K562 (cell line): ENCODE data around the gene SLC16A10. TPM values are rescaled to one million over a fixed set of nuclear protein-coding genes. Genes with fewer than 3 reads are reported as not detected.
A peak's percentile ranks its signal among the peaks of the same experiment; 100 is the strongest.

ENCODE experiments used
- ATAC-seq: fragments of 200-7000 bp; cut with Tn5 transposase; 3 replicates; pipeline ENCODE4 v1.9.1; 2020; ENCODE audit warnings: moderate library complexity
- BruUV-seq: library from RNA; stranded (reverse); fragments of 400-500 nt; replicated peaks from 2 replicates; lab custom pipeline; 2021; lab: Mats Ljungman, UMichigan
- CTCF ChIA-PET: fragments of 300-600 bp; formaldehyde crosslinking; extraction: SDS; loops from one replicate; lab custom pipeline; 2021; ENCODE audit warnings: low intra/inter-chr PET ratio; lab: Yijun Ruan, JAX
- POLR2A ChIA-PET: fragments of 300-600, 350-650 bp; sonication (Branson Sonifier 250); formaldehyde crosslinking; extraction: SDS; loops from one replicate; lab custom pipeline; 2021; ENCODE audit warnings: antibody characterized with exemption, inconsistent platforms; lab: Yijun Ruan, JAX
- DNase-seq, 4 experiments: peaks; one replicate each; pipeline versions ENCODE4 v3.0.0 to v3.0.0-alpha.2; 2011 to 2018; ENCODE audit warnings: low spot score in 3 of 4, mixed read lengths in 3 of 4; ENCODE audit errors: extremely low read depth in 1 of 4
- FAIRE-seq: peaks from 2 replicates; lab custom pipeline; 2011; peaks lifted over from hg19 to GRCh38; lab: Jason Lieb, UNC
- H2AFZ ChIP-seq: 2 replicates; pipeline ENCODE4 v1.6.0; 2011; ENCODE audit warnings: low read depth, low read length, control low read depth, inconsistent platforms
- H3K27ac ChIP-seq: fragments of 200-600 bp; 3 replicates; pipeline ENCODE4 v1.8.0; 2011; ENCODE audit warnings: low read depth, mild to moderate bottlenecking, control low read depth, inconsistent platforms, low read length, moderate library complexity, mixed read lengths; ENCODE audit errors: extremely low read depth
- H3K27me3 ChIP-seq, 2 experiments: fragments of 300-600 bp in 1 of 2; 2 replicates in 1 of 2; 3 replicates in 1 of 2; pipeline versions ENCODE4 v1.6.0 to v1.8.0; 2011; ENCODE audit warnings: inconsistent platforms in 2 of 2, low read length in 2 of 2, mild to moderate bottlenecking in 1 of 2, mixed read lengths in 1 of 2, moderate library complexity in 1 of 2; ENCODE audit not compliant: control insufficient read depth in 2 of 2, insufficient read depth in 2 of 2
- H3K36me3 ChIP-seq: fragments of 300-600 bp; 3 replicates; pipeline ENCODE4 v1.8.0; 2011; ENCODE audit warnings: mild to moderate bottlenecking, low read length, inconsistent platforms; ENCODE audit not compliant: control insufficient read depth, insufficient read depth
- H3K4me1 ChIP-seq, 2 experiments: fragments of 200-600 bp in 1 of 2; replicated peaks in 1 of 2; 2 replicates in 1 of 2; 3 replicates in 1 of 2; pipeline versions ENCODE4 v1.5.1 to v1.8.0; 2011; ENCODE audit warnings: inconsistent platforms in 2 of 2, low read length in 2 of 2, mild to moderate bottlenecking in 1 of 2, mixed read lengths in 1 of 2, moderate library complexity in 1 of 2; ENCODE audit not compliant: control insufficient read depth in 2 of 2, insufficient read depth in 2 of 2
- H3K4me2 ChIP-seq: 2 replicates; pipeline ENCODE4 v1.6.1; 2011; ENCODE audit warnings: low read length, control low read depth, inconsistent platforms, mixed read lengths; ENCODE audit not compliant: insufficient read depth
- H3K4me3 ChIP-seq: fragments of 200-600 bp; sonication (generic), shearing (Covaris generic); 2 replicates; pipeline ENCODE4 v1.5.1; 2016; ENCODE audit warnings: control low read depth, inconsistent platforms
- H3K79me2 ChIP-seq: fragments of 200-600 bp; 3 replicates; pipeline ENCODE4 v1.8.0; 2011; ENCODE audit warnings: low read length, inconsistent platforms; ENCODE audit not compliant: control insufficient read depth, insufficient read depth
- H3K9ac ChIP-seq, 2 experiments: 2 replicates each; pipeline versions ENCODE4 v1.6.0 to v1.6.1; 2011; ENCODE audit warnings: low read depth in 2 of 2, low read length in 2 of 2, control low read depth in 1 of 2, inconsistent platforms in 1 of 2, mild to moderate bottlenecking in 1 of 2, mixed read lengths in 1 of 2; ENCODE audit not compliant: insufficient read depth in 1 of 2
- H3K9me1 ChIP-seq: one replicate; pipeline ENCODE4 v1.6.0; 2011; ENCODE audit warnings: inconsistent platforms, mild to moderate bottlenecking, low read length, moderate library complexity; ENCODE audit not compliant: control insufficient read depth, insufficient read depth
- H3K9me3 ChIP-seq: replicated peaks from 2 replicates; pipeline ENCODE4 v1.5.1; 2011; ENCODE audit warnings: low read depth, low read length, inconsistent platforms; ENCODE audit not compliant: control insufficient read depth, insufficient read depth
- H4K20me1 ChIP-seq: replicated peaks from 2 replicates; pipeline ENCODE4 v1.6.1; 2011; ENCODE audit warnings: low read length, inconsistent platforms, mixed read lengths; ENCODE audit not compliant: control insufficient read depth, insufficient read depth
- ATF4 ChIP-seq: fragments of 450-650 bp; formaldehyde crosslinking; IDR thresholded peaks from 2 replicates; pipeline ENCODE4 v1.4.0; 2022; ENCODE audit warnings: mild to moderate bottlenecking, moderate library complexity
- CHCHD3 ChIP-seq: fragments of 250-450 bp; sonication (Bioruptor Pico); IDR thresholded peaks from 2 replicates; pipeline ENCODE4 v2.1.2; 2022; ENCODE audit warnings: mild to moderate bottlenecking
- CREB1 ChIP-seq, 2 experiments: sonication (generic) in 1 of 2; formaldehyde crosslinking in 1 of 2; IDR thresholded peaks; 2 replicates each; pipeline versions ENCODE4 v1.6.1 to v1.8.0; 2012 to 2022; ENCODE audit warnings: inconsistent platforms in 1 of 2, mild to moderate bottlenecking in 1 of 2, missing genetic modification reagents in 1 of 2, moderate library complexity in 1 of 2
- CREB3 ChIP-seq: fragments of 450-650 bp; conservative IDR thresholded peaks from 2 replicates; pipeline ENCODE4 v1.6.1; 2016; ENCODE audit warnings: missing genetic modification characterization, low read depth, mild to moderate bottlenecking, missing compliant biosample characterization, moderate library complexity
- CSDE1 ChIP-seq, 2 experiments: fragments of 450-650 bp; IDR thresholded peaks; 2 replicates each; pipeline ENCODE4 v1.6.1; 2016; ENCODE audit warnings: mild to moderate bottlenecking in 1 of 2
- DDX20 ChIP-seq: fragments of 450-650 bp; IDR thresholded peaks from 2 replicates; pipeline ENCODE4 v1.6.1; 2016; ENCODE audit warnings: missing genetic modification characterization, low read depth, mild to moderate bottlenecking, missing compliant biosample characterization, moderate library complexity
- DMBX1 ChIP-seq: fragments of 250-450 bp; sonication (Bioruptor Pico); IDR thresholded peaks from 2 replicates; pipeline ENCODE4 v1.8.0; 2022; ENCODE audit warnings: inconsistent platforms, mild to moderate bottlenecking, moderate library complexity, borderline replicate concordance
- GTF2A2 ChIP-seq: IDR thresholded peaks from 2 replicates; pipeline ENCODE4 v1.6.1; 2016; ENCODE audit warnings: mild to moderate bottlenecking, missing genetic modification characterization, missing compliant biosample characterization
- HDAC1 ChIP-seq, 2 experiments: fragments of 450-650 bp; IDR thresholded peaks; 2 replicates each; pipeline ENCODE4 v1.6.1; 2016 to 2017; ENCODE audit warnings: inconsistent platforms in 1 of 2, mild to moderate bottlenecking in 1 of 2, moderate library complexity in 1 of 2
- KLF6 ChIP-seq: fragments of 250-450 bp; sonication (Bioruptor Pico); IDR thresholded peaks from 2 replicates; pipeline ENCODE4 v1.4.0; 2020; ENCODE audit warnings: mild to moderate bottlenecking, moderate library complexity, borderline replicate concordance
- MIER1 ChIP-seq: fragments of 450-650 bp; IDR thresholded peaks from 2 replicates; pipeline ENCODE4 v1.6.1; 2016; ENCODE audit warnings: antibody characterized with exemption, mild to moderate bottlenecking, low read depth
- PTTG1 ChIP-seq: fragments of 450-650 bp; IDR thresholded peaks from 2 replicates; pipeline ENCODE4 v1.6.1; 2016; ENCODE audit warnings: low read depth, mild to moderate bottlenecking, missing genetic modification characterization, missing compliant biosample characterization
- SNIP1 ChIP-seq: fragments of 450-650 bp; IDR thresholded peaks from 2 replicates; pipeline ENCODE4 v1.7.1; 2017; ENCODE audit warnings: low read depth, mild to moderate bottlenecking
- TEAD1 ChIP-seq, 2 experiments: fragments of 450-650 bp in 1 of 2; sonication (generic) in 1 of 2; formaldehyde crosslinking; IDR thresholded peaks; 2 replicates each; pipeline versions ENCODE4 v1.4.0 to v1.8.0; 2020 to 2022; ENCODE audit warnings: mild to moderate bottlenecking in 2 of 2, missing genetic modification reagents in 1 of 2
- TFAM ChIP-seq: fragments of 250-450 bp; sonication (Bioruptor Pico); conservative IDR thresholded peaks from 2 replicates; pipeline ENCODE4 v1.5.0; 2021; ENCODE audit warnings: mild to moderate bottlenecking, moderate library complexity
- ZNF197 ChIP-seq: fragments of 200-800 bp; sonication (Bioruptor generic); IDR thresholded peaks from 2 replicates; pipeline ENCODE4 v1.6.1; 2016; ENCODE audit warnings: low read depth, missing genetic modification characterization, missing compliant biosample characterization
- ZNF239 ChIP-seq: fragments of 250-450 bp; sonication (Bioruptor Pico); IDR thresholded peaks from 2 replicates; pipeline ENCODE4 v1.4.0; 2020; ENCODE audit warnings: mild to moderate bottlenecking
- ZNF639 ChIP-seq, 2 experiments: fragments of 200-800 bp in 1 of 2; sonication (Bioruptor generic) in 1 of 2; sonication (generic) in 1 of 2; formaldehyde crosslinking in 1 of 2; IDR thresholded peaks in 1 of 2; conservative IDR thresholded peaks in 1 of 2; 2 replicates each; pipeline versions ENCODE4 v1.5.0 to v1.6.1; 2016 to 2020; ENCODE audit warnings: missing compliant biosample characterization in 1 of 2, missing genetic modification characterization in 1 of 2, missing genetic modification reagents in 1 of 2
- ZNF766 ChIP-seq: fragments of 200-800 bp; sonication (Bioruptor generic); conservative IDR thresholded peaks from 2 replicates; pipeline ENCODE4 v1.6.1; 2016; ENCODE audit warnings: missing genetic modification characterization, missing compliant biosample characterization
- ZSCAN29 ChIP-seq: fragments of 450-650 bp; IDR thresholded peaks from 2 replicates; pipeline ENCODE4 v1.6.1; 2017
- WGBS: fragments of 100-300 bp; shearing (Covaris generic); methylation state at CpG from one replicate; pipeline ENCODE4 v1.1.6; 2016; ENCODE audit warnings: low coverage, mixed read lengths; ENCODE audit not compliant: insufficient coverage; ENCODE audit errors: missing lambda C conversion rate; 5-methylcytosine and 5-hydroxymethylcytosine counted together
- in situ Hi-C: fragments of 300-500 bp; cut with MboI; formaldehyde crosslinking; loops from 4 replicates; pipeline ENCODE4 v1.15.0; 2018; ENCODE audit warnings: inconsistent platforms, mixed read lengths
- intact Hi-C: fragments of 100-400 bp; cut with micrococcal nuclease; formaldehyde crosslinking; loops from 2 replicates; pipeline ENCODE4 v1.14.2; 2022
- polyA plus RNA-seq, 8 experiments: library from polyadenylated mRNA; depleted of rRNA in 4 of 8; stranded (reverse) in 5 of 8; unstranded in 3 of 8; fragments of >200 nt; fragmentation: Nextera tagmentation in 2 of 8; fragmentation: Illumina TruSeq in 1 of 8; extraction: Ambion mirVana in 2 of 8; extraction: Trizol in 1 of 8; gene quantifications; 2 replicates each; pipeline versions ENCODE4 v1.2.1 to v1.2.3, GENCODE V29; 2011 to 2014; ENCODE audit warnings: inconsistent platforms in 1 of 8, missing spikeins in 1 of 8
- total RNA-seq, 7 experiments: library from RNA; depleted of rRNA in 6 of 7; stranded (reverse); fragments of >200 nt in 6 of 7; fragmentation: Illumina TruSeq in 2 of 7; extraction: Trizol in 2 of 7; gene quantifications; 2 replicates each; pipeline versions ENCODE4 v1.2.1 to v1.2.3, GENCODE V29; 2011 to 2021; ENCODE audit warnings: low replicate concordance in 1 of 7

SLC16A10 gene
- total and polyA plus RNA-seq, 9 of the 15 experiments (the other 6 are each of a cell fraction or from before 2014, with no cell fraction given) = 0.02 to 0.54 (median 0.24) TPM; not detected in 4

GRCh38 chr6:111041917-111042316 lies 45.4 kb upstream of the SLC16A10 start:
- no peak overlapping the region for H3K4me3 ChIP-seq
- in situ Hi-C loops = no loop called here
- no peaks in the 10 kb centered on the region for H3K9me1 ChIP-seq
- no peaks in the 10 kb centered on the region for H3K4me1 ChIP-seq
- ATAC-seq (no peak), DNase-seq (no peak), FAIRE-seq (no peak)
- WGBS = 3% methylated on average over 4 of the region's 4 CpGs
- intact Hi-C loops = no loop called here
- BruUV-seq = no TSS peak
- no peak overlapping the region for H2AFZ ChIP-seq
- H3K27me3 ChIP-seq = peaks cover 15 to 27% of the 10 kb centered on the region in 2 experiments; a peak in 4 of 5 replicates
- H3K36me3 ChIP-seq = no peaks in the 10 kb centered on the region
- ChIA-PET CTCF (interaction anchor here (0.7 kb wide), 1 partner anchor 967 kb away, joined by 8 read pairs; no protein-coding TSS in a partner anchor), POLR2A (interaction anchor here (0.6 kb wide), 2 partner anchors 89 to 165 kb away, joined by 3 to 4 read pairs; no protein-coding TSS in a partner anchor)
- no peaks in the 10 kb centered on the region for H4K20me1 ChIP-seq
- H3K79me2 ChIP-seq = no peaks in the 10 kb centered on the region
- no peak overlapping the region for H3K9ac ChIP-seq
- no peak overlapping the region for H3K27ac ChIP-seq
- no peak overlapping the region for H3K4me2 ChIP-seq
- no peaks in the 10 kb centered on the region for H3K9me3 ChIP-seq
- TF ChIP-seq MIER1 (no peak), HDAC1 (IDR thresholded peaks at IDR 0.05) (no peak), ZNF639 (CRISPR knock-in tag; conservative IDR thresholded peaks at IDR 0.05 in 1 of 2, IDR thresholded peaks at IDR 0.05 in 1 of 2) (peak in 1 of 2 experiments; percentile 59; a peak in 2 of 4 replicates), ATF4 (CRISPR knock-in tag) (0 out of 2 replicates have a peak, but pooled peaks have one; percentile 9), CHCHD3 (CRISPR knock-in tag) (no peak), ZNF766 (CRISPR knock-in tag) (peak; percentile 49; the same call in 1 of the 2 replicates), ZNF197 (0 out of 2 replicates have a peak, but pooled peaks have one; percentile 58), GTF2A2 (0 out of 2 replicates have a peak, but pooled peaks have one; percentile 32), PTTG1 (tag) (peak; percentile 69), DMBX1 (CRISPR knock-in tag) (peak; percentile 64; the same call in 1 of the 2 replicates), SNIP1 (no peak), ZNF239 (CRISPR knock-in tag) (0 out of 2 replicates have a peak, but pooled peaks have one; percentile 40), DDX20 (tag) (peak; percentile 64), CSDE1 (IDR thresholded peaks at IDR 0.05) (no peak), CREB3 (tag) (0 out of 2 replicates have a peak, but pooled peaks have one; percentile 28), ZSCAN29 (no peak), KLF6 (CRISPR knock-in tag) (peak; percentile 24; the same call in 1 of the 2 replicates), TEAD1 (CRISPR knock-in tag; IDR thresholded peaks at IDR 0.05) (peak in 1 of 2 experiments; percentile 69; a peak in 1 of 4 replicates), TFAM (CRISPR knock-in tag) (no peak), CREB1 (IDR thresholded peaks at IDR 0.05) (no peak), CREB1 (CRISPR knock-in tag; IDR thresholded peaks at IDR 0.05) (no peak)
